SK-N-SH (cell line): ENCODE data around the gene FAM229B.

Source experiments
- CHD2 ChIP-seq: fragments of 150-350 bp; IDR thresholded peaks from 2 replicates; pipeline ENCODE4 v1.6.1; 2018; ENCODE audit warnings: low read length; ENCODE audit not compliant: partially characterized antibody
- TF ChIP-seq, protein P1 (sequence below): IDR thresholded peaks from 2 replicates; pipeline ENCODE4 v1.6.1; 2012; ENCODE audit warnings: mild to moderate bottlenecking, low read depth, low read length, moderate library complexity

GRCh38 chr6:112049026-112049799 is 38.2 kb upstream of the FAM229B start:
- no peak for TF ChIP-seq CHD2
- TF ChIP-seq, protein P1, sequence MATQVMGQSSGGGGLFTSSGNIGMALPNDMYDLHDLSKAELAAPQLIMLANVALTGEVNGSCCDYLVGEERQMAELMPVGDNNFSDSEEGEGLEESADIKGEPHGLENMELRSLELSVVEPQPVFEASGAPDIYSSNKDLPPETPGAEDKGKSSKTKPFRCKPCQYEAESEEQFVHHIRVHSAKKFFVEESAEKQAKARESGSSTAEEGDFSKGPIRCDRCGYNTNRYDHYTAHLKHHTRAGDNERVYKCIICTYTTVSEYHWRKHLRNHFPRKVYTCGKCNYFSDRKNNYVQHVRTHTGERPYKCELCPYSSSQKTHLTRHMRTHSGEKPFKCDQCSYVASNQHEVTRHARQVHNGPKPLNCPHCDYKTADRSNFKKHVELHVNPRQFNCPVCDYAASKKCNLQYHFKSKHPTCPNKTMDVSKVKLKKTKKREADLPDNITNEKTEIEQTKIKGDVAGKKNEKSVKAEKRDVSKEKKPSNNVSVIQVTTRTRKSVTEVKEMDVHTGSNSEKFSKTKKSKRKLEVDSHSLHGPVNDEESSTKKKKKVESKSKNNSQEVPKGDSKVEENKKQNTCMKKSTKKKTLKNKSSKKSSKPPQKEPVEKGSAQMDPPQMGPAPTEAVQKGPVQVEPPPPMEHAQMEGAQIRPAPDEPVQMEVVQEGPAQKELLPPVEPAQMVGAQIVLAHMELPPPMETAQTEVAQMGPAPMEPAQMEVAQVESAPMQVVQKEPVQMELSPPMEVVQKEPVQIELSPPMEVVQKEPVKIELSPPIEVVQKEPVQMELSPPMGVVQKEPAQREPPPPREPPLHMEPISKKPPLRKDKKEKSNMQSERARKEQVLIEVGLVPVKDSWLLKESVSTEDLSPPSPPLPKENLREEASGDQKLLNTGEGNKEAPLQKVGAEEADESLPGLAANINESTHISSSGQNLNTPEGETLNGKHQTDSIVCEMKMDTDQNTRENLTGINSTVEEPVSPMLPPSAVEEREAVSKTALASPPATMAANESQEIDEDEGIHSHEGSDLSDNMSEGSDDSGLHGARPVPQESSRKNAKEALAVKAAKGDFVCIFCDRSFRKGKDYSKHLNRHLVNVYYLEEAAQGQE: no peak
